HFF-Myc (cell line): Measurements from ENCODE around the gene TBRG1.

Experiments
- DNase-seq: peaks from one replicate; pipeline ENCODE4 v3.0.0-alpha.2; 2011; ENCODE audit warnings: low read depth; ENCODE audit errors: extremely low read depth
- H3K4me3 ChIP-seq: replicated peaks from 2 replicates; pipeline ENCODE4 v1.5.1; 2011; ENCODE audit warnings: low read depth, mild to moderate bottlenecking, control low read depth, low read length
- TF ChIP-seq, protein P1 (sequence below): IDR thresholded peaks from 2 replicates; pipeline ENCODE4 v1.5.1; 2012; ENCODE audit warnings: mild to moderate bottlenecking, low read depth, low read length, control low read depth; ENCODE audit errors: missing control alignments

Gene TBRG1

GRCh38 chr11:124643042-124643604 is 20.5 kb downstream of the TBRG1 start:
- H3K4me3 ChIP-seq: no peak overlapping the region
- TF ChIP-seq, protein P1, sequence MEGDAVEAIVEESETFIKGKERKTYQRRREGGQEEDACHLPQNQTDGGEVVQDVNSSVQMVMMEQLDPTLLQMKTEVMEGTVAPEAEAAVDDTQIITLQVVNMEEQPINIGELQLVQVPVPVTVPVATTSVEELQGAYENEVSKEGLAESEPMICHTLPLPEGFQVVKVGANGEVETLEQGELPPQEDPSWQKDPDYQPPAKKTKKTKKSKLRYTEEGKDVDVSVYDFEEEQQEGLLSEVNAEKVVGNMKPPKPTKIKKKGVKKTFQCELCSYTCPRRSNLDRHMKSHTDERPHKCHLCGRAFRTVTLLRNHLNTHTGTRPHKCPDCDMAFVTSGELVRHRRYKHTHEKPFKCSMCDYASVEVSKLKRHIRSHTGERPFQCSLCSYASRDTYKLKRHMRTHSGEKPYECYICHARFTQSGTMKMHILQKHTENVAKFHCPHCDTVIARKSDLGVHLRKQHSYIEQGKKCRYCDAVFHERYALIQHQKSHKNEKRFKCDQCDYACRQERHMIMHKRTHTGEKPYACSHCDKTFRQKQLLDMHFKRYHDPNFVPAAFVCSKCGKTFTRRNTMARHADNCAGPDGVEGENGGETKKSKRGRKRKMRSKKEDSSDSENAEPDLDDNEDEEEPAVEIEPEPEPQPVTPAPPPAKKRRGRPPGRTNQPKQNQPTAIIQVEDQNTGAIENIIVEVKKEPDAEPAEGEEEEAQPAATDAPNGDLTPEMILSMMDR: no peak
- DNase-seq: no peak

DNA sequence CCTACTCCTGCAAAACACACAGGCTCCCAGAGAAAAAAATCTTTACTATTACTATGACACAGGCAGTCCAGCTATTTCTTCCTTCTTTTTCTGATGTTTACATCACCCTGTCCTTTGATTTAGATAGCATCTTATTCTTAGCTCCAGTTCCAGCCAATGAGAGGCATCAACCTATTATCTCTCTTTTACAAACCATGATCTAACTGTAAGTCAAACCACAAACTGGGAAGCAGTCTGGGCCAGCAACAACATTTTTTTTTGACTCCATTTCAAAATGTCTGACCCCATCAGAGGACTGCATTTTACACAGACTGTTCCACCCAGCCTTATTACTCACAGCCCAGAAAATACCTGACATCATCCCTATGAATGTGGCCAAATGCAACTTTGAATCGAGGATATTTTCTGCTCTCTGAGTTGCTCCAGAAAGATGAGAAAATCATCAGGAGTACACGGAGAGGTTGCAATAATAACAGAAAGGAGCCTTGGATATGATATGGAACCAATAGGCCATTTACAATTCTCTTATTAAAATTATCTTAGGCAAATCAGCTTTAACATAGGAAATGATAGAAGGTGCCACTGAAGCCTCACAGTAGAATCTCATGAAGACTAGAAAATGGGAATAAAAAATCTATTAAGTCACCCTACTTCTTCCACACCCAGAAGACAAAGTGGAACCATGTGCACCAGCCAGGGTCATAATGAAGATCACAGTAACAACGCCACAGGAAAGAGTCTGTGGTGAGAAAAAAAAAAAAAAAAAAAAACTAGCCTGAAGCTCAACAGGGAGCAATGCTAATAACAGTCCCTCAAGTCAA is 21.2 kb downstream of the TBRG1 start:
- no peak overlapping the region for H3K4me3 ChIP-seq
- TF ChIP-seq, protein P1: no peak
- DNase-seq: no peak

DNA sequence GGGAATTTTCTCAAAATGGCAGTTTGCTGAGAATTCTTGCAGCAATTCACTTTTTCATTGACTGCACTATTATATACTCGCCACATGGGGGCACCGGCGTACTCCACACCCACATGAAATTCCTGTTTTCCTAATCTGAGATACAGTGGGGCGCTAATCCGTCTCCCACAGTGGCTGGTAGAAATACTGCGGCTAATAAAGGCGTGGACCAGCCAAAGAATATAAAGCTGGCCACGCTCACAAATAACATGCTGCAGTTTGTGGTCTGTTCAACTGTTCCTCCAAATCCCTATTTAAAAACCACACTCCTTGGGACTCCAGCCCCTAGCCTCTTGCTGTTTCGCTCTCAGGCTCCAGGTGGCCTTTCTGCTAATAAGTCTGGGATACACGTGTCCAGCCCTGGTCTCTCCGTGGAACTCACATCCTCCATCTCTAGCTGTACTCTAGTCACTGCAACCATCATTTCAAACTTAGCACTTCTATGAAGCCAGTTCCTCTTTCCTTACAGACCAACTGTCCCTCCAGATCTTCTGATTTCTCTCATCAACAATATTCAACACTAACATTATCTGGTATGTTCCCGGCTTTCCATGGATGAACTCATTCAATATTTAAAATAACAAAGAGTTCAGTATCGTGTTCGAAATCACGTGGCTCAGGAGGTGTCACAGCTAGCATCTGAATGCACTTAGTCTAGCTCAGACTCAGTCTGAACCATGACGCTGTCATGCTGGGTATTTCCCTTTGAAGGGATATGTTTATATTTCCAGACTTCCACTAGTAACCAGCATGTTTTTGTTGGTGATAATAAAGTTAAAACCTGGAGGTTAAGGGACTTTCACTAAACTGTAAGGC is 22.0 kb downstream of the TBRG1 start:
- H3K4me3 ChIP-seq: no peak overlapping the region
- TF ChIP-seq, protein P1: peak; percentile 78
- DNase-seq: peak; percentile 65

- H3K4me3 ChIP-seq: no peak overlapping the region
- TF ChIP-seq, protein P1: no peak
- no peak for DNase-seq
Measured at GRCh38 chr11:124646148-124646547, 23.5 kb downstream of the TBRG1 start.

DNA sequence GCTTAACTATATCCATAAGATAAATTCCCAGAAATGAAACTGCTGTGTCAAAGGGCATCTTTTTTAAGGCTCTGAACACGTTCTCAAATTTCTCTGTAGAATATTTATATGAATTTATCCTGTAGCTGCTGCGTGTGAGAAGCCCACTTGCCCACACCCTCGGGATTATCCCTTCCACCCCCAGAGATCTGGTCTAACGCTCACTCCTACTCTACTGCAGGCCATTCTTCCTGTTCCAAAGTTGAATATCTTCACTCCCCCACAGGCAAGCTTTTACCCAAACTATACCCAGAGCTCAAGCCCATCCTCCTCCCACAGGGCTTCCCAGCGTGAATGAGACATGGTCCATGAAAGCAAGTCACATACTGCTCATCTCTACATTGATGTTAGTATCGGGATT is 25.9 kb downstream of the TBRG1 start:
- H3K4me3 ChIP-seq: no peak overlapping the region
- TF ChIP-seq, protein P1: no peak
- DNase-seq: no peak

DNA sequence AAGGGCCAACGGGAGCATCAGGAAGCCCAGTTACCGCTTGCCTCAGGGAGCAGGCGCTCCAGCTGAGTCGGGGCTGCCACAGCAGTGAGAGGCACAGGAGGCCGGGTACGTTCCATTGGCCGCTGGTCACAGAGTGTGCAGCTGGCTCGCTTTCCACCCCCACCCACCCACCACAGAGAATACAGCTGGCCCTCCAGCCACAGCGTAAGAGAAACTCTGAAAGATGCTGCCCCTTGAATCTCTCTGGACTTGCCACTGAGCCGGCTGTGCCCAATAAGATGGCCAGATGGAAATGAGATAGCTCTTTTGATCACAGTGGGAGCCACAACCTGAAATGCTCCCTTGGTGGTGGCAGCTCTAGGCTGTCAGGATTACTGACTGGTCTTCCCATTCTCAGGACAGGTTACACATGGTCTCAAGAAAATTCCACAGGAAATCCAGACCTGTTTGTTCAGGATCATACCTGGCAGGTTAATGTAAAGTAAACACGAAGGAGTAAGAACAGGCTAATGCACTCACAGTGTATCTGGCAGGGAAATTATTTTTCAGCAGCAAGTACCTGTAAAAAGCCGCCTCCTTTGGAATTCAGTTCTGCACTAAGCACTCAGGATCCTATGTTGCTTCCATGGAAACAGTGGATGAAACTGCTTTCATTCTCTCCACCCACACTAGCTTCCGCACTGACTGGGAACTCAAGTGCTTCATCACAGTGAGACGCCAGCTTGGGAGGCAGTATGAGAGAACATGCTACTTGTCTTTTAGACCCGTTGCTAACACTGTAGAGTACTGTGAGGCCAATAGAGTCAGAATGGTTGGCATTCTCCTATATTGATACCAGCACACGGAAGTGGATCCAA is 34.3 kb downstream of the TBRG1 start:
- TF ChIP-seq, protein P1: no peak
- no peak overlapping the region for H3K4me3 ChIP-seq
- no peak for DNase-seq
